GM10266 (cell line): Measurements from ENCODE around the gene IGF2BP2.
"Not testable (repeated sequence)": the region's sequence is repeated elsewhere in the genome, so short reads cannot be mapped to it uniquely, and the experiment has no call there.

Source experiments
- DNase-seq: peaks from one replicate; pipeline ENCODE4 v3.0.0; 2012; ENCODE audit errors: extremely low spot score
- CTCF ChIP-seq: IDR thresholded peaks from 2 replicates; pipeline ENCODE4 v1.5.1; 2012; ENCODE audit warnings: mild to moderate bottlenecking, low read depth; ENCODE audit not compliant: control insufficient read depth, insufficient read depth; ENCODE audit errors: missing control alignments

Gene IGF2BP2

GRCh38 chr3:185680231-185680630, 144.6 kb downstream of the IGF2BP2 start:
- no peak for TF ChIP-seq CTCF
- DNase-seq: no peak

GRCh38 chr3:185678027-185678426, 146.8 kb downstream of the IGF2BP2 start:
- TF ChIP-seq CTCF: no peak
- no peak for DNase-seq

GRCh38 chr3:185677146-185677829, 147.6 kb downstream of the IGF2BP2 start:
- peak; percentile 72 for DNase-seq
- TF ChIP-seq CTCF: peak; percentile 74

- no peak for TF ChIP-seq CTCF
- DNase-seq: no peak
These were observed 157.3 kb downstream of the IGF2BP2 start for GRCh38 chr3:185667574-185667973.

- no peak for DNase-seq
- TF ChIP-seq CTCF: no peak
These were observed 160.9 kb downstream of the IGF2BP2 start for GRCh38 chr3:185663929-185664328.

- TF ChIP-seq CTCF: no peak
- DNase-seq: no peak
These were observed 163.1 kb downstream of the IGF2BP2 start for GRCh38 chr3:185661772-185662171.

- not testable (repeated sequence) for DNase-seq
These were observed 163.5 kb downstream of the IGF2BP2 start for GRCh38 chr3:185661296-185661695.
